HepG2 (cell line): ENCODE measurements around the gene SUOX. TPM values are rescaled to one million over a fixed set of nuclear protein-coding genes. Genes with fewer than 3 reads are reported as not detected.

Experiments
- BCL3 ChIP-seq: sonication (generic); formaldehyde crosslinking; IDR thresholded peaks from 2 replicates; pipeline ENCODE4 v1.5.1; 2020; ENCODE audit warnings: mild to moderate bottlenecking, missing genetic modification reagents, moderate library complexity
- FIP1L1 ChIP-seq: fragments of 200-400 bp; formaldehyde crosslinking; IDR thresholded peaks from 2 replicates; pipeline ENCODE4 v1.6.1; 2018; ENCODE audit warnings: low read depth, mild to moderate bottlenecking, low read length, moderate library complexity, borderline replicate concordance; ENCODE audit not compliant: insufficient read depth
- SRSF4 ChIP-seq: fragments of 200-400 bp; formaldehyde crosslinking; IDR thresholded peaks from one replicate; pipeline ENCODE4 v1.6.1; 2018; ENCODE audit warnings: mild to moderate bottlenecking, low read depth, low read length, moderate library complexity; ENCODE audit not compliant: poor library complexity, severe bottlenecking
- ZBTB7A ChIP-seq: sonication (generic); formaldehyde crosslinking; IDR thresholded peaks from 2 replicates; pipeline ENCODE4 v1.8.0; 2022; ENCODE audit warnings: mild to moderate bottlenecking, missing genetic modification reagents
- ZFY ChIP-seq: sonication (generic); formaldehyde crosslinking; IDR thresholded peaks from 2 replicates; pipeline ENCODE4 v1.4.0; 2020; ENCODE audit warnings: missing genetic modification reagents
- ZNF337 ChIP-seq: sonication (generic); formaldehyde crosslinking; IDR thresholded peaks from 2 replicates; pipeline ENCODE4 v1.5.1; 2020; ENCODE audit warnings: missing genetic modification reagents, low read depth, mild to moderate bottlenecking, borderline replicate concordance
- ZNF33B ChIP-seq: sonication (generic); formaldehyde crosslinking; IDR thresholded peaks from 2 replicates; pipeline ENCODE4 v1.5.1; 2020; ENCODE audit warnings: mild to moderate bottlenecking, missing genetic modification reagents
- ZNF382 ChIP-seq: sonication (generic); formaldehyde crosslinking; IDR thresholded peaks from 2 replicates; pipeline ENCODE4 v1.5.0; 2020; ENCODE audit warnings: missing genetic modification reagents, mild to moderate bottlenecking, borderline replicate concordance
- ZNF460 ChIP-seq: sonication (generic); formaldehyde crosslinking; IDR thresholded peaks from 2 replicates; pipeline ENCODE4 v1.5.1; 2020; ENCODE audit warnings: missing genetic modification reagents, mild to moderate bottlenecking, borderline replicate concordance
- ZNF564 ChIP-seq: sonication (generic); formaldehyde crosslinking; IDR thresholded peaks from 2 replicates; pipeline ENCODE4 v1.8.1; 2023; ENCODE audit warnings: mild to moderate bottlenecking, missing genetic modification reagents
- ZNF660 ChIP-seq: sonication (generic); formaldehyde crosslinking; IDR thresholded peaks from 2 replicates; pipeline ENCODE4 v1.5.1; 2020; ENCODE audit warnings: mild to moderate bottlenecking, low read depth, missing genetic modification reagents, borderline replicate concordance
- ZNF746 ChIP-seq: sonication (generic); formaldehyde crosslinking; IDR thresholded peaks from 2 replicates; pipeline ENCODE4 v1.8.0; 2022; ENCODE audit warnings: mild to moderate bottlenecking, missing genetic modification reagents
- ZNF773 ChIP-seq: sonication (generic); formaldehyde crosslinking; IDR thresholded peaks from 2 replicates; pipeline ENCODE4 v1.4.0; 2020; ENCODE audit warnings: missing genetic modification reagents, borderline replicate concordance
- ZNF775 ChIP-seq: sonication (generic); formaldehyde crosslinking; IDR thresholded peaks from 2 replicates; pipeline ENCODE4 v1.4.0; 2020; ENCODE audit warnings: missing genetic modification reagents, mild to moderate bottlenecking, moderate library complexity, borderline replicate concordance
- polyA plus RNA-seq, 8 experiments: library from polyadenylated mRNA; depleted of rRNA in 3 of 8; stranded (reverse) in 7 of 8; unstranded in 1 of 8; fragments of >200 nt; fragmentation: Illumina TruSeq in 4 of 8; extraction: Trizol in 4 of 8; gene quantifications; 2 replicates each; pipeline versions ENCODE4 v1.2.1 to v1.2.3, GENCODE V29; 2011 to 2016; ENCODE audit warnings: low read depth in 4 of 8, missing spikeins in 1 of 8, mixed read lengths in 1 of 8; ENCODE audit not compliant: insufficient read depth in 1 of 8
- total RNA-seq, 5 experiments: library from RNA; depleted of rRNA; stranded (reverse); fragments of >200 nt; fragmentation: Illumina TruSeq; extraction: Trizol; gene quantifications; 2 replicates each; pipeline ENCODE4 v1.2.3, GENCODE V29; 2016; ENCODE audit warnings: low read depth in 1 of 5
- TF ChIP-seq, protein P1 (sequence below): sonication (generic); formaldehyde crosslinking; IDR thresholded peaks from 2 replicates; pipeline ENCODE4 v1.4.0; 2020; ENCODE audit warnings: missing genetic modification reagents
- TF ChIP-seq, protein P2 (sequence below): sonication (generic); formaldehyde crosslinking; IDR thresholded peaks from 2 replicates; pipeline ENCODE4 v1.5.1; 2020; ENCODE audit warnings: mild to moderate bottlenecking, missing genetic modification reagents, borderline replicate concordance
- TF ChIP-seq, protein P3 (sequence below): sonication (generic); formaldehyde crosslinking; IDR thresholded peaks from 2 replicates; pipeline ENCODE4 v1.8.1; 2023; ENCODE audit warnings: mild to moderate bottlenecking, missing genetic modification reagents, borderline replicate concordance

The SUOX gene
- total and polyA plus RNA-seq, 2 of the 13 experiments (the other 11 are each of a cell fraction or from before 2014, with no cell fraction given) = 23.9 to 25.9 TPM

GRCh38 chr12:55996715-55997534 lies at the start of gene SUOX (continued):
- TF ChIP-seq, protein P1, sequence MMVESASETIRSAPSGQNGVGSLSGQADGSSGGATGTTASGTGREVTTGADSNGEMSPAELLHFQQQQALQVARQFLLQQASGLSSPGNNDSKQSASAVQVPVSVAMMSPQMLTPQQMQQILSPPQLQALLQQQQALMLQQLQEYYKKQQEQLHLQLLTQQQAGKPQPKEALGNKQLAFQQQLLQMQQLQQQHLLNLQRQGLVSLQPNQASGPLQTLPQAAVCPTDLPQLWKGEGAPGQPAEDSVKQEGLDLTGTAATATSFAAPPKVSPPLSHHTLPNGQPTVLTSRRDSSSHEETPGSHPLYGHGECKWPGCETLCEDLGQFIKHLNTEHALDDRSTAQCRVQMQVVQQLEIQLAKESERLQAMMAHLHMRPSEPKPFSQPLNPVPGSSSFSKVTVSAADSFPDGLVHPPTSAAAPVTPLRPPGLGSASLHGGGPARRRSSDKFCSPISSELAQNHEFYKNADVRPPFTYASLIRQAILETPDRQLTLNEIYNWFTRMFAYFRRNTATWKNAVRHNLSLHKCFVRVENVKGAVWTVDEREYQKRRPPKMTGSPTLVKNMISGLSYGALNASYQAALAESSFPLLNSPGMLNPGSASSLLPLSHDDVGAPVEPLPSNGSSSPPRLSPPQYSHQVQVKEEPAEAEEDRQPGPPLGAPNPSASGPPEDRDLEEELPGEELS (CRISPR knock-in tag) = no peak
- TF ChIP-seq ZBTB7A (CRISPR knock-in tag) (no peak), ZNF33B (CRISPR knock-in tag) (no peak), ZNF564 (no peak), SRSF4 (no peak), ZNF775 (CRISPR knock-in tag) (no peak), ZNF382 (CRISPR knock-in tag) (no peak), BCL3 (CRISPR knock-in tag) (no peak; the same call in 1 of the 2 replicates), ZNF746 (peak; percentile 49; the same call in 1 of the 2 replicates), ZNF660 (CRISPR knock-in tag) (no peak), FIP1L1 (0 out of 2 replicates have a peak, but pooled peaks have one; percentile 56), ZNF337 (CRISPR knock-in tag) (no peak; the same call in 1 of the 2 replicates), ZFY (CRISPR knock-in tag) (peak; percentile 33; the same call in 1 of the 2 replicates), ZNF773 (no peak), ZNF460 (CRISPR knock-in tag) (no peak)
- TF ChIP-seq, protein P2, sequence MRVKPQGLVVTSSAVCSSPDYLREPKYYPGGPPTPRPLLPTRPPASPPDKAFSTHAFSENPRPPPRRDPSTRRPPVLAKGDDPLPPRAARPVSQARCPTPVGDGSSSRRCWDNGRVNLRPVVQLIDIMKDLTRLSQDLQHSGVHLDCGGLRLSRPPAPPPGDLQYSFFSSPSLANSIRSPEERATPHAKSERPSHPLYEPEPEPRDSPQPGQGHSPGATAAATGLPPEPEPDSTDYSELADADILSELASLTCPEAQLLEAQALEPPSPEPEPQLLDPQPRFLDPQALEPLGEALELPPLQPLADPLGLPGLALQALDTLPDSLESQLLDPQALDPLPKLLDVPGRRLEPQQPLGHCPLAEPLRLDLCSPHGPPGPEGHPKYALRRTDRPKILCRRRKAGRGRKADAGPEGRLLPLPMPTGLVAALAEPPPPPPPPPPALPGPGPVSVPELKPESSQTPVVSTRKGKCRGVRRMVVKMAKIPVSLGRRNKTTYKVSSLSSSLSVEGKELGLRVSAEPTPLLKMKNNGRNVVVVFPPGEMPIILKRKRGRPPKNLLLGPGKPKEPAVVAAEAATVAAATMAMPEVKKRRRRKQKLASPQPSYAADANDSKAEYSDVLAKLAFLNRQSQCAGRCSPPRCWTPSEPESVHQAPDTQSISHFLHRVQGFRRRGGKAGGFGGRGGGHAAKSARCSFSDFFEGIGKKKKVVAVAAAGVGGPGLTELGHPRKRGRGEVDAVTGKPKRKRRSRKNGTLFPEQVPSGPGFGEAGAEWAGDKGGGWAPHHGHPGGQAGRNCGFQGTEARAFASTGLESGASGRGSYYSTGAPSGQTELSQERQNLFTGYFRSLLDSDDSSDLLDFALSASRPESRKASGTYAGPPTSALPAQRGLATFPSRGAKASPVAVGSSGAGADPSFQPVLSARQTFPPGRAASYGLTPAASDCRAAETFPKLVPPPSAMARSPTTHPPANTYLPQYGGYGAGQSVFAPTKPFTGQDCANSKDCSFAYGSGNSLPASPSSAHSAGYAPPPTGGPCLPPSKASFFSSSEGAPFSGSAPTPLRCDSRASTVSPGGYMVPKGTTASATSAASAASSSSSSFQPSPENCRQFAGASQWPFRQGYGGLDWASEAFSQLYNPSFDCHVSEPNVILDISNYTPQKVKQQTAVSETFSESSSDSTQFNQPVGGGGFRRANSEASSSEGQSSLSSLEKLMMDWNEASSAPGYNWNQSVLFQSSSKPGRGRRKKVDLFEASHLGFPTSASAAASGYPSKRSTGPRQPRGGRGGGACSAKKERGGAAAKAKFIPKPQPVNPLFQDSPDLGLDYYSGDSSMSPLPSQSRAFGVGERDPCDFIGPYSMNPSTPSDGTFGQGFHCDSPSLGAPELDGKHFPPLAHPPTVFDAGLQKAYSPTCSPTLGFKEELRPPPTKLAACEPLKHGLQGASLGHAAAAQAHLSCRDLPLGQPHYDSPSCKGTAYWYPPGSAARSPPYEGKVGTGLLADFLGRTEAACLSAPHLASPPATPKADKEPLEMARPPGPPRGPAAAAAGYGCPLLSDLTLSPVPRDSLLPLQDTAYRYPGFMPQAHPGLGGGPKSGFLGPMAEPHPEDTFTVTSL = no peak
- TF ChIP-seq, protein P3, sequence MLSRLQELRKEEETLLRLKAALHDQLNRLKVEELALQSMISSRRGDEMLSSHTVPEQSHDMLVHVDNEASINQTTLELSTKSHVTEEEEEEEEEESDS (CRISPR knock-in tag) = no peak
